C4-2B (cell line): Measurements from ENCODE around the gene TMF1.

ENCODE experiments used
- H3K27ac ChIP-seq: fragments of 450-650 bp; 2 replicates; pipeline ENCODE4 v1.5.1; 2017
- CTCF ChIP-seq: fragments of 450-650 bp; conservative IDR thresholded peaks from 2 replicates; pipeline ENCODE4 v1.5.1; 2017; ENCODE audit warnings: mild to moderate bottlenecking
- ZFX ChIP-seq: fragments of 450-650 bp; IDR thresholded peaks from 2 replicates; pipeline ENCODE4 v1.6.1; 2017

Gene TMF1

GRCh38 chr3:68977486-68978167 lies 74.5 kb downstream of the TMF1 start:
- no peak overlapping the region for H3K27ac ChIP-seq
- no peak for TF ChIP-seq ZFX
- no peak for TF ChIP-seq CTCF

- TF ChIP-seq ZFX, result no peak
- no peak for TF ChIP-seq CTCF
- H3K27ac ChIP-seq, result no peak overlapping the region
Observed at GRCh38 chr3:68974711-68975110, 77.4 kb downstream of the TMF1 start.

GRCh38 chr3:68973639-68974038 lies 78.5 kb downstream of the TMF1 start:
- TF ChIP-seq ZFX, result no peak
- no peak for TF ChIP-seq CTCF
- no peak overlapping the region for H3K27ac ChIP-seq

- no peak overlapping the region for H3K27ac ChIP-seq
- TF ChIP-seq ZFX (no peak), CTCF (peak; percentile 85)
Observed at GRCh38 chr3:68972358-68972979, 79.7 kb downstream of the TMF1 start.
